ENCODE results near the gene CPED1. TPM values are rescaled to one million over a fixed set of nuclear protein-coding genes. Genes with fewer than 3 reads are reported as not detected.

The CPED1 gene
- total RNA-seq, 2 donors from 2014 or later, result 4.0 to 15.9 TPM

DNA sequence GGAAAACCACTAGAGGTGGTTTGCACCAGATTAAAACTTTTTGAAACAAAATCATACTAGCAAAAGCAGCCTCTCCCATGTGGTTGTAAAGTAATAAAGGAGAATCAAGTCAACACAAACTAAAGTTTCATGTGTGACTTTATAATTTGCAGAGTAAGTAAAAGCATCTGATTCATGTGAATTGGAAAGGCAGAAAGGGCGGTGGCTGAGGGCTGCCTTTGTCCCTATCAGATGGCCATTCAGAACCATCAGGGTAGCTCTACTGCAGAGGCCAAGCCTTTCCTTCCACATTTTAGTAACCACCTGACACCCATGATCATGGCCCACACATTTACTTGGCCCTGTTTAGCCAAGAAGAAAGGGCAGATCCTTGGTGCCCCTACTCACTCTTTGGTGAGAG lies 356.0 kb downstream of the CPED1 start:
- Histone ChIP-seq H3K4me1 (no peaks in the 10 kb centered on the region), H3K4me3 (no peak overlapping the region), H3K27me3 (no peaks in the 10 kb centered on the region), H3K36me3 (no peaks in the 10 kb centered on the region), H3K27ac (no peak overlapping the region), H3K9me3 (no peaks in the 10 kb centered on the region), H3K9ac (ENCODE audit: low read depth in 2 of 2, low read length in 2 of 2) (no peak overlapping the region)
- DNase-seq, result peak; percentile 40
- TF ChIP-seq CTCF (IDR thresholded peaks at IDR 0.05), result no peak
- intact Hi-C loops (cut with DNase I), result no loop called here

Other genes starting within 250 kb of the CPED1 start
- gene TSPAN12, start 130.6 kb upstream of the CPED1 start, total RNA-seq, result 10 to 100 TPM; 22.0 to 38.7 TPM
- gene ING3, start 37.9 kb upstream of the CPED1 start, total RNA-seq, result 10 to 100 TPM; 12.7 to 13.6 TPM

All from colonic mucosa (tissue), 4 donors.